Measurements from ENCODE around the gene UBE2QL1.

DNA sequence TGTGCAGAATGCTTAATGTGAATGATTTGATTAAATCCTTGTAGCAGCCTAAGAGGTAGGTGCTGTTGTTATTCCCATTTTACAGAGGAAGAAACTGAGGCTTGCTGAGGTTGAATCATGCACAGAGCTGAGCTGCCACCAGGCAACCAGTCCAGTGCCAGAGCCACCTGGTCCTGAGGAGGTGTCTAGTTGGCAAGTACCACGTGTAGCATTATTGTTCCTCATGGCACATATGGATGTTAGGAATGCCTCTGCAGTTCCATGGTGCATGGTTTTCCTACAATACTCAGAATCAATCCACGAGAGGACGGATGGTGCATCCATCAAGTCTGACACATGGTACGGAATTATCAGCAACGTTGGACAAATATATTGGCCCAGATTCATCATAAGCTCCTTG is 8.9 kb downstream of the UBE2QL1 start:
- TF ChIP-seq, protein P1, sequence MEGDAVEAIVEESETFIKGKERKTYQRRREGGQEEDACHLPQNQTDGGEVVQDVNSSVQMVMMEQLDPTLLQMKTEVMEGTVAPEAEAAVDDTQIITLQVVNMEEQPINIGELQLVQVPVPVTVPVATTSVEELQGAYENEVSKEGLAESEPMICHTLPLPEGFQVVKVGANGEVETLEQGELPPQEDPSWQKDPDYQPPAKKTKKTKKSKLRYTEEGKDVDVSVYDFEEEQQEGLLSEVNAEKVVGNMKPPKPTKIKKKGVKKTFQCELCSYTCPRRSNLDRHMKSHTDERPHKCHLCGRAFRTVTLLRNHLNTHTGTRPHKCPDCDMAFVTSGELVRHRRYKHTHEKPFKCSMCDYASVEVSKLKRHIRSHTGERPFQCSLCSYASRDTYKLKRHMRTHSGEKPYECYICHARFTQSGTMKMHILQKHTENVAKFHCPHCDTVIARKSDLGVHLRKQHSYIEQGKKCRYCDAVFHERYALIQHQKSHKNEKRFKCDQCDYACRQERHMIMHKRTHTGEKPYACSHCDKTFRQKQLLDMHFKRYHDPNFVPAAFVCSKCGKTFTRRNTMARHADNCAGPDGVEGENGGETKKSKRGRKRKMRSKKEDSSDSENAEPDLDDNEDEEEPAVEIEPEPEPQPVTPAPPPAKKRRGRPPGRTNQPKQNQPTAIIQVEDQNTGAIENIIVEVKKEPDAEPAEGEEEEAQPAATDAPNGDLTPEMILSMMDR (IDR thresholded peaks at IDR 0.05; ENCODE audit: insufficient read depth, low read length, poor library complexity, severe bottlenecking) = no peak
- TF ChIP-seq EZH2phosphoT487 (conservative IDR thresholded peaks at IDR 0.05; ENCODE audit: low read length) = no peak

All from SU-DHL-6 (cell line).